Endothelial cell (in vitro differentiated cells): ENCODE results near the gene R3HDM1. TPM values are rescaled to one million over a fixed set of nuclear protein-coding genes. Genes with fewer than 3 reads are reported as not detected.

Source experiments
- DNase-seq: peaks from one replicate; pipeline ENCODE4 v3.0.0; 2021; ENCODE audit warnings: low spot score
- H3K27ac Mint-ChIP-seq: one replicate; pipeline ENCODE4 v1.8.0; 2021; ENCODE audit warnings: mixed read lengths, inconsistent platforms; ENCODE audit not compliant: unreplicated experiment
- H3K27me3 Mint-ChIP-seq: one replicate; pipeline ENCODE4 v1.8.0; 2021; ENCODE audit warnings: mild to moderate bottlenecking, moderate library complexity, mixed read lengths, inconsistent platforms; ENCODE audit not compliant: unreplicated experiment
- H3K36me3 Mint-ChIP-seq: one replicate; pipeline ENCODE4 v1.8.0; 2021; ENCODE audit warnings: mild to moderate bottlenecking, low read depth, mixed read lengths, inconsistent platforms; ENCODE audit not compliant: unreplicated experiment
- H3K4me1 Mint-ChIP-seq: one replicate; pipeline ENCODE4 v1.8.0; 2021; ENCODE audit warnings: mild to moderate bottlenecking, mixed read lengths, inconsistent platforms; ENCODE audit not compliant: unreplicated experiment
- H3K4me3 Mint-ChIP-seq: one replicate; pipeline ENCODE4 v1.8.0; 2021; ENCODE audit warnings: mild to moderate bottlenecking, mixed read lengths, inconsistent platforms; ENCODE audit not compliant: unreplicated experiment
- H3K9me3 Mint-ChIP-seq: one replicate; pipeline ENCODE4 v1.8.0; 2021; ENCODE audit warnings: mixed read lengths, inconsistent platforms; ENCODE audit not compliant: unreplicated experiment
- total RNA-seq: library from RNA; stranded (reverse); fragmentation: NEBNext Ultra II Directional; extraction: Animal tissue kit (Norgen Biotek cat#: 25700); gene quantifications from one replicate; pipeline ENCODE4 v1.2.1, GENCODE V29; 2021; ENCODE audit not compliant: unreplicated experiment
- TF ChIP-seq, protein P1 (sequence below): fragments of 200-600 bp; sonication (generic); IDR thresholded peaks from one replicate; pipeline ENCODE4 v1.5.0; 2021; ENCODE audit warnings: antibody characterized with exemption; ENCODE audit not compliant: unreplicated experiment

R3HDM1 gene
- total RNA-seq, 1 donor from 2014 or later = 36.1 TPM

DNA sequence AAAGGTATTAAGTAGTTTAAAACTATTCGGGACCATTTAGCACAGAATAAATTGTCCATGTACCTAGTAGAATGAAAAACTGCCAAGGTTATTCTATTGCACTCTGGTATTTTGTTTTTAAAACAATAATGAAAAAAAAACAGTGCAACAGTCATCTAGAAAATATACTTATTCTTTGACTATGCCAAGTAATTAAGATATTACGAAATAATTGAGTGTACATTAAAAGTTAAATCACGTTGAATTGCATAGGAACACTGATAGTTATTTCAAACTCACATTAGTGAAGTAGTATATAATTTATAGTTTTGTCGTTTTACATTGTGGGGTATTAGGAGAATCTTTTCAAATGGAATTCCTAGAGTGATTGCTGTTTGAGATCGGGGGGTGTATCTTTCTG, 20.1 kb downstream of the R3HDM1 start:
- Mint-ChIP-seq H3K9me3 (no peaks in the 10 kb centered on the region), H3K27ac (no peak overlapping the region), H3K4me3 (no peak overlapping the region), H3K4me1 (no peaks in the 10 kb centered on the region), H3K27me3 (no peaks in the 10 kb centered on the region), H3K36me3 (no peaks in the 10 kb centered on the region)
- DNase-seq = no peak
- TF ChIP-seq, protein P1, sequence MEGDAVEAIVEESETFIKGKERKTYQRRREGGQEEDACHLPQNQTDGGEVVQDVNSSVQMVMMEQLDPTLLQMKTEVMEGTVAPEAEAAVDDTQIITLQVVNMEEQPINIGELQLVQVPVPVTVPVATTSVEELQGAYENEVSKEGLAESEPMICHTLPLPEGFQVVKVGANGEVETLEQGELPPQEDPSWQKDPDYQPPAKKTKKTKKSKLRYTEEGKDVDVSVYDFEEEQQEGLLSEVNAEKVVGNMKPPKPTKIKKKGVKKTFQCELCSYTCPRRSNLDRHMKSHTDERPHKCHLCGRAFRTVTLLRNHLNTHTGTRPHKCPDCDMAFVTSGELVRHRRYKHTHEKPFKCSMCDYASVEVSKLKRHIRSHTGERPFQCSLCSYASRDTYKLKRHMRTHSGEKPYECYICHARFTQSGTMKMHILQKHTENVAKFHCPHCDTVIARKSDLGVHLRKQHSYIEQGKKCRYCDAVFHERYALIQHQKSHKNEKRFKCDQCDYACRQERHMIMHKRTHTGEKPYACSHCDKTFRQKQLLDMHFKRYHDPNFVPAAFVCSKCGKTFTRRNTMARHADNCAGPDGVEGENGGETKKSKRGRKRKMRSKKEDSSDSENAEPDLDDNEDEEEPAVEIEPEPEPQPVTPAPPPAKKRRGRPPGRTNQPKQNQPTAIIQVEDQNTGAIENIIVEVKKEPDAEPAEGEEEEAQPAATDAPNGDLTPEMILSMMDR = no peak

GRCh38 chr2:135552887-135553286, 21.6 kb downstream of the R3HDM1 start:
- Mint-ChIP-seq H3K27ac (no peak overlapping the region), H3K9me3 (no peaks in the 10 kb centered on the region), H3K36me3 (no peaks in the 10 kb centered on the region), H3K4me3 (no peak overlapping the region), H3K27me3 (no peaks in the 10 kb centered on the region), H3K4me1 (no peaks in the 10 kb centered on the region)
- TF ChIP-seq, protein P1 = no peak
- DNase-seq = no peak

DNA sequence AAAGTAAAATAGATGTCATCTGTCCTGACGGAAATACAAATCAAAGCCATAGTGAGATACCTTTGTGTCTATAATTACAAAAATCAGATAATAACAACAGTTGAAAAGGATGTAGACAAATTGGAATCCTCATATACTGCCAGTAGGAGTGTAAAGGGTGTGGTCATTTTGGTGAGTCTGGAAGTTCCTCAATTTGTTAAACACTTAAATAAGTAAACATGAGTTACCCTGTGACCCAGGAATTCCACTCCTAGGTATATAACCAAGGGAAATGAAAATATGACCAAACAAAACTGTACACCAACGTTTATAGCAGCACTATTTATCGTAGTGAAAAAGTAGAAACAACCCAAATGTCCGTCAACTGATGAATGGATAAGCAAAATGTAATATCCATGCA, 24.0 kb downstream of the R3HDM1 start:
- Mint-ChIP-seq H3K36me3 (no peaks in the 10 kb centered on the region), H3K27ac (no peak overlapping the region), H3K4me3 (no peak overlapping the region), H3K9me3 (no peaks in the 10 kb centered on the region), H3K4me1 (no peaks in the 10 kb centered on the region), H3K27me3 (no peaks in the 10 kb centered on the region)
- TF ChIP-seq, protein P1 = no peak
- DNase-seq = no peak

- no peaks in the 10 kb centered on the region for H3K36me3 Mint-ChIP-seq
- TF ChIP-seq, protein P1 = no peak
- no peak overlapping the region for H3K27ac Mint-ChIP-seq
- H3K4me1 Mint-ChIP-seq = no peaks in the 10 kb centered on the region
- no peak for DNase-seq
- no peak overlapping the region for H3K4me3 Mint-ChIP-seq
- H3K27me3 Mint-ChIP-seq = no peaks in the 10 kb centered on the region
- H3K9me3 Mint-ChIP-seq = no peaks in the 10 kb centered on the region
Measured at GRCh38 chr2:135557530-135557929, 26.2 kb downstream of the R3HDM1 start.

GRCh38 chr2:135561925-135562324, 30.6 kb downstream of the R3HDM1 start:
- DNase-seq = no peak
- no peaks in the 10 kb centered on the region for H3K36me3 Mint-ChIP-seq
- H3K4me3 Mint-ChIP-seq = no peak overlapping the region
- no peak overlapping the region for H3K27ac Mint-ChIP-seq
- TF ChIP-seq, protein P1 = no peak
- no peaks in the 10 kb centered on the region for H3K27me3 Mint-ChIP-seq
- no peaks in the 10 kb centered on the region for H3K9me3 Mint-ChIP-seq
- H3K4me1 Mint-ChIP-seq = no peaks in the 10 kb centered on the region
